Neural cell (in vitro differentiated cells): Measurements from ENCODE around the gene AGT. TPM values are rescaled to one million over a fixed set of nuclear protein-coding genes. Genes with fewer than 3 reads are reported as not detected.

Source experiments
- H2AFZ ChIP-seq: fragments of 200-600, 300-800 bp; sonication (generic), shearing (Covaris generic); 2 replicates; pipeline ENCODE4 v1.6.0; 2014; ENCODE audit warnings: low read depth, mild to moderate bottlenecking, antibody characterized with exemption, low read length, moderate library complexity
- H3F3A ChIP-seq: fragments of 200-600 bp; shearing (Covaris generic); 2 replicates; pipeline ENCODE4 v1.6.1; 2016; ENCODE audit warnings: mild to moderate bottlenecking, moderate library complexity, mixed read lengths, antibody characterized with exemption, low read length; ENCODE audit not compliant: insufficient read depth, poor library complexity, severe bottlenecking
- H3K27ac ChIP-seq: fragments of 200-600, 300-800 bp; sonication (generic), shearing (Covaris generic); 2 replicates; pipeline ENCODE4 v1.5.1; 2014; ENCODE audit warnings: mild to moderate bottlenecking, low read length, moderate library complexity
- H3K27me3 ChIP-seq: fragments of 300-800, 200-600 bp; sonication (generic), shearing (Covaris generic); 2 replicates; pipeline ENCODE4 v1.6.0; 2014; ENCODE audit warnings: mild to moderate bottlenecking, low read depth, low read length, moderate library complexity; ENCODE audit not compliant: insufficient read depth
- H3K36me3 ChIP-seq: fragments of 300-800, 200-600 bp; sonication (generic), shearing (Covaris generic); 2 replicates; pipeline ENCODE4 v1.5.1; 2014; ENCODE audit warnings: mild to moderate bottlenecking, antibody characterized with exemption, low read length, moderate library complexity; ENCODE audit not compliant: insufficient read depth
- H3K4me2 ChIP-seq: fragments of 300-800, 200-600 bp; sonication (generic), shearing (Covaris generic); 2 replicates; pipeline ENCODE4 v1.6.0; 2014; ENCODE audit warnings: mild to moderate bottlenecking, low read length
- H3K4me3 ChIP-seq: fragments of 300-800, 200-600 bp; sonication (generic), shearing (Covaris generic); 2 replicates; pipeline ENCODE4 v1.5.1; 2014; ENCODE audit warnings: mild to moderate bottlenecking, low read length, moderate library complexity
- H3K79me2 ChIP-seq: fragments of 200-600 bp; shearing (Covaris generic); replicated peaks from 2 replicates; pipeline ENCODE4 v1.6.0; 2014; ENCODE audit warnings: mild to moderate bottlenecking, low read length, moderate library complexity; ENCODE audit not compliant: insufficient read depth
- H3K9ac ChIP-seq: fragments of 300-800, 200-600 bp; sonication (generic), shearing (Covaris generic); 2 replicates; pipeline ENCODE4 v1.6.1; 2016; ENCODE audit warnings: mild to moderate bottlenecking, low read length, mixed read lengths
- H3K9me2 ChIP-seq: fragments of 200-600 bp; shearing (Covaris generic); 2 replicates; pipeline ENCODE4 v1.6.1; 2016; ENCODE audit warnings: mild to moderate bottlenecking, low read length, mixed read lengths; ENCODE audit not compliant: insufficient read depth
- H3K9me3 ChIP-seq: fragments of 200-600, 300-800 bp; sonication (generic), shearing (Covaris generic); 2 replicates; pipeline ENCODE4 v1.6.1; 2016; ENCODE audit warnings: mild to moderate bottlenecking, mixed run types, low read length, moderate library complexity, mixed read lengths
- H4K20me1 ChIP-seq: fragments of 200-600 bp; shearing (Covaris generic); 2 replicates; pipeline ENCODE4 v1.6.1; 2016; ENCODE audit warnings: mild to moderate bottlenecking, mixed run types; ENCODE audit not compliant: insufficient read depth
- EP300 ChIP-seq: fragments of 450-650 bp; conservative IDR thresholded peaks from 2 replicates; pipeline ENCODE4 v1.6.1; 2014; ENCODE audit warnings: antibody characterized with exemption, mild to moderate bottlenecking, moderate library complexity; ENCODE audit not compliant: poor library complexity, severe bottlenecking
- EZH2 ChIP-seq: fragments of 200-600, 300-800 bp; shearing (Covaris generic), sonication (generic); IDR thresholded peaks from 2 replicates; pipeline ENCODE4 v1.6.1; 2014; ENCODE audit warnings: antibody characterized with exemption, low read length, borderline replicate concordance, mild to moderate bottlenecking; ENCODE audit not compliant: insufficient read depth, poor library complexity, severe bottlenecking
- MXI1 ChIP-seq: fragments of 450-650 bp; conservative IDR thresholded peaks from 2 replicates; pipeline ENCODE4 v1.6.1; 2014; ENCODE audit warnings: antibody characterized with exemption, mild to moderate bottlenecking; ENCODE audit not compliant: poor library complexity, severe bottlenecking
- POLR2AphosphoS5 ChIP-seq: IDR thresholded peaks from 2 replicates; pipeline ENCODE4 v1.6.1; 2012
- RAD21 ChIP-seq: fragments of 450-650 bp; conservative IDR thresholded peaks from 2 replicates; pipeline ENCODE4 v1.6.1; 2014; ENCODE audit warnings: antibody characterized with exemption, mild to moderate bottlenecking, moderate library complexity
- REST ChIP-seq: IDR thresholded peaks from 2 replicates; pipeline ENCODE4 v1.6.1; 2012; ENCODE audit warnings: borderline replicate concordance
- TAF1 ChIP-seq: IDR thresholded peaks from 2 replicates; pipeline ENCODE4 v1.6.1; 2012; ENCODE audit warnings: low read depth
- polyA plus RNA-seq: library from polyadenylated mRNA; depleted of rRNA; stranded (reverse); fragments of >200 nt; gene quantifications from 2 replicates; pipeline ENCODE4 v1.2.3, GENCODE V29; 2014
- TF ChIP-seq, protein P1 (sequence below): fragments of 450-650 bp; IDR thresholded peaks from 2 replicates; pipeline ENCODE4 v1.5.1; 2014; ENCODE audit warnings: antibody characterized with exemption, mild to moderate bottlenecking, moderate library complexity; ENCODE audit not compliant: poor library complexity, severe bottlenecking

Gene AGT
- polyA plus RNA-seq, 1 donor from 2014 or later: not detected

- Histone ChIP-seq H3K79me2 (no peaks in the 10 kb centered on the region), H2AFZ (no peak overlapping the region), H3K9ac (no peak overlapping the region), H3K4me3 (no peak overlapping the region), H3K27me3 (no peaks in the 10 kb centered on the region), H3K4me2 (no peak overlapping the region), H3F3A (no peaks in the 10 kb centered on the region), H4K20me1 (no peaks in the 10 kb centered on the region), H3K9me2 (no peaks in the 10 kb centered on the region), H3K36me3 (peaks cover 11% of the 10 kb centered on the region), H3K9me3 (no peaks in the 10 kb centered on the region), H3K27ac (no peak overlapping the region)
- TF ChIP-seq MXI1 (no peak), EP300 (no peak), EZH2 (no peak), RAD21 (no peak), POLR2AphosphoS5 (no peak)
- TF ChIP-seq, protein P1, sequence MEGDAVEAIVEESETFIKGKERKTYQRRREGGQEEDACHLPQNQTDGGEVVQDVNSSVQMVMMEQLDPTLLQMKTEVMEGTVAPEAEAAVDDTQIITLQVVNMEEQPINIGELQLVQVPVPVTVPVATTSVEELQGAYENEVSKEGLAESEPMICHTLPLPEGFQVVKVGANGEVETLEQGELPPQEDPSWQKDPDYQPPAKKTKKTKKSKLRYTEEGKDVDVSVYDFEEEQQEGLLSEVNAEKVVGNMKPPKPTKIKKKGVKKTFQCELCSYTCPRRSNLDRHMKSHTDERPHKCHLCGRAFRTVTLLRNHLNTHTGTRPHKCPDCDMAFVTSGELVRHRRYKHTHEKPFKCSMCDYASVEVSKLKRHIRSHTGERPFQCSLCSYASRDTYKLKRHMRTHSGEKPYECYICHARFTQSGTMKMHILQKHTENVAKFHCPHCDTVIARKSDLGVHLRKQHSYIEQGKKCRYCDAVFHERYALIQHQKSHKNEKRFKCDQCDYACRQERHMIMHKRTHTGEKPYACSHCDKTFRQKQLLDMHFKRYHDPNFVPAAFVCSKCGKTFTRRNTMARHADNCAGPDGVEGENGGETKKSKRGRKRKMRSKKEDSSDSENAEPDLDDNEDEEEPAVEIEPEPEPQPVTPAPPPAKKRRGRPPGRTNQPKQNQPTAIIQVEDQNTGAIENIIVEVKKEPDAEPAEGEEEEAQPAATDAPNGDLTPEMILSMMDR: no peak
These were observed 22.3 kb downstream of the AGT start for GRCh38 chr1:230691615-230692014.

DNA sequence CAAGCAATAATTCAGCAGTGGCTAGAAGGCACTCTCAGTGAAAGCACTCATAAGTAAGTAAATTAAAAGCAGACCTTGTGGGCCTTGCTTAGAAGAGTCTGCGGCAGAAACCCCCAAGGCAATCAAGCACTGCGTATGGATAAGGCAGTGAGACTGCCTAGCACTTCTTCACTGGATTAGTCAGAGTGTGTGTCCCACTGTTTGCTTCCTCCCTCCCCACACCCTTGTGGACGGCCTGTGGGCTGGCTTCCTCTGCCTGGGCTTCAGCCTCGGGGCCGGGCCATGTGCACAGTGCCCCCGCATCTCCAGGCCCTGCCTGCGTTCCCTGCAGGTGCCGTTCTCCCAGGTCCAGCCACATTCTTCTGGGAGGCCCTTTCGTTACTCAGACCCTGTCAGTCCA, 23.8 kb downstream of the AGT start:
- Histone ChIP-seq H3K79me2 (no peaks in the 10 kb centered on the region), H3K36me3 (peaks cover 11% of the 10 kb centered on the region), H4K20me1 (no peaks in the 10 kb centered on the region), H3K9me3 (no peaks in the 10 kb centered on the region), H3K4me2 (no peak overlapping the region), H3K27ac (no peak overlapping the region), H2AFZ (no peak overlapping the region), H3K9ac (no peak overlapping the region), H3K9me2 (no peaks in the 10 kb centered on the region), H3F3A (no peaks in the 10 kb centered on the region), H3K27me3 (no peaks in the 10 kb centered on the region), H3K4me3 (no peak overlapping the region)
- TF ChIP-seq EP300: no peak
- no peak for TF ChIP-seq REST
- TF ChIP-seq, protein P1: no peak
- TF ChIP-seq TAF1: no peak
- no peak for TF ChIP-seq POLR2AphosphoS5
- TF ChIP-seq RAD21: no peak
- no peak for TF ChIP-seq EZH2
- no peak for TF ChIP-seq MXI1
